Breast epithelium (tissue), 3 donors: Measurements from ENCODE around the gene TMEM86A.

Source experiments
- POLR2A ChIP-seq: fragments of 450-650 bp; IDR thresholded peaks from one replicate; pipeline ENCODE4 v1.6.1; 2016; ENCODE audit warnings: antibody characterized with exemption, mild to moderate bottlenecking, moderate library complexity
- POLR2AphosphoS5 ChIP-seq, 3 donors: sonication (generic); formaldehyde crosslinking; IDR thresholded peaks; one replicate each; pipeline ENCODE4 v1.6.1; 2017; ENCODE audit warnings: antibody characterized with exemption in 3 of 3
- TF ChIP-seq, protein P1 (sequence below), 3 donors: fragments of 450-650 bp; IDR thresholded peaks; one replicate each; pipeline ENCODE4 v1.5.1; 2016 to 2017; ENCODE audit warnings: antibody characterized with exemption in 3 of 3, mild to moderate bottlenecking in 3 of 3, moderate library complexity in 3 of 3

DNA sequence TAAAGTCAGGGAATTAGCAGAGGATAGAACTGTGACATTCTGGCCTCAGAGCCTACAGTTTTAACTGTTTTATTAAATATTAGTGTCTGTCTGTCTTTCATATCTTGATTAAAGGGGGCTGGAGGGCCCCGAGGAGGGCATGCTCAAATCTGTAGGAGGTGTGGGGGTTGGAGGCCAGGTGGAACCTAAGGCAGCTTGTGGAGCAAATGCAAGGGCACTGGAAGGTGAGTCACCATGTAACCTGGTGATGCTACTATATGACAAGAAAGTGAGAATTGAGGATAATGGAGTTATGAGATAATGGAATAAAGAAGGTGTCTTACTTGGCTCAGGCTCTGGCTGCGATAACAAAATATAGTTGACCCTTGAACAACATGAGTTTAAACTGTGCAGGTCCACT, 27.3 kb upstream of the TMEM86A start:
- TF ChIP-seq, protein P1, sequence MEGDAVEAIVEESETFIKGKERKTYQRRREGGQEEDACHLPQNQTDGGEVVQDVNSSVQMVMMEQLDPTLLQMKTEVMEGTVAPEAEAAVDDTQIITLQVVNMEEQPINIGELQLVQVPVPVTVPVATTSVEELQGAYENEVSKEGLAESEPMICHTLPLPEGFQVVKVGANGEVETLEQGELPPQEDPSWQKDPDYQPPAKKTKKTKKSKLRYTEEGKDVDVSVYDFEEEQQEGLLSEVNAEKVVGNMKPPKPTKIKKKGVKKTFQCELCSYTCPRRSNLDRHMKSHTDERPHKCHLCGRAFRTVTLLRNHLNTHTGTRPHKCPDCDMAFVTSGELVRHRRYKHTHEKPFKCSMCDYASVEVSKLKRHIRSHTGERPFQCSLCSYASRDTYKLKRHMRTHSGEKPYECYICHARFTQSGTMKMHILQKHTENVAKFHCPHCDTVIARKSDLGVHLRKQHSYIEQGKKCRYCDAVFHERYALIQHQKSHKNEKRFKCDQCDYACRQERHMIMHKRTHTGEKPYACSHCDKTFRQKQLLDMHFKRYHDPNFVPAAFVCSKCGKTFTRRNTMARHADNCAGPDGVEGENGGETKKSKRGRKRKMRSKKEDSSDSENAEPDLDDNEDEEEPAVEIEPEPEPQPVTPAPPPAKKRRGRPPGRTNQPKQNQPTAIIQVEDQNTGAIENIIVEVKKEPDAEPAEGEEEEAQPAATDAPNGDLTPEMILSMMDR (IDR thresholded peaks at IDR 0.05) = no peak
- no peak for TF ChIP-seq POLR2A
- no peak for TF ChIP-seq POLR2AphosphoS5 (IDR thresholded peaks at IDR 0.05)
